ENCODE measurements around the gene IL11RA. TPM values are rescaled to one million over a fixed set of nuclear protein-coding genes. Genes with fewer than 3 reads are reported as not detected.

Gene IL11RA
- 6.6 and 9.6 TPM in 2 replicates for total RNA-seq

GRCh38 chr9:34651876-34652601, at the start of gene IL11RA:
IL11RA (plus strand) TSS chr9:34652185; CDS start chr9:34655218, 3,033 bp downstream.

GRCh38 chr9:34611811-34612787, 39.9 kb upstream of the IL11RA start, which contains the start of gene RPP25L:
RPP25L (minus strand) TSS chr9:34612097; CDS start chr9:34611296, 801 bp downstream.

DNA sequence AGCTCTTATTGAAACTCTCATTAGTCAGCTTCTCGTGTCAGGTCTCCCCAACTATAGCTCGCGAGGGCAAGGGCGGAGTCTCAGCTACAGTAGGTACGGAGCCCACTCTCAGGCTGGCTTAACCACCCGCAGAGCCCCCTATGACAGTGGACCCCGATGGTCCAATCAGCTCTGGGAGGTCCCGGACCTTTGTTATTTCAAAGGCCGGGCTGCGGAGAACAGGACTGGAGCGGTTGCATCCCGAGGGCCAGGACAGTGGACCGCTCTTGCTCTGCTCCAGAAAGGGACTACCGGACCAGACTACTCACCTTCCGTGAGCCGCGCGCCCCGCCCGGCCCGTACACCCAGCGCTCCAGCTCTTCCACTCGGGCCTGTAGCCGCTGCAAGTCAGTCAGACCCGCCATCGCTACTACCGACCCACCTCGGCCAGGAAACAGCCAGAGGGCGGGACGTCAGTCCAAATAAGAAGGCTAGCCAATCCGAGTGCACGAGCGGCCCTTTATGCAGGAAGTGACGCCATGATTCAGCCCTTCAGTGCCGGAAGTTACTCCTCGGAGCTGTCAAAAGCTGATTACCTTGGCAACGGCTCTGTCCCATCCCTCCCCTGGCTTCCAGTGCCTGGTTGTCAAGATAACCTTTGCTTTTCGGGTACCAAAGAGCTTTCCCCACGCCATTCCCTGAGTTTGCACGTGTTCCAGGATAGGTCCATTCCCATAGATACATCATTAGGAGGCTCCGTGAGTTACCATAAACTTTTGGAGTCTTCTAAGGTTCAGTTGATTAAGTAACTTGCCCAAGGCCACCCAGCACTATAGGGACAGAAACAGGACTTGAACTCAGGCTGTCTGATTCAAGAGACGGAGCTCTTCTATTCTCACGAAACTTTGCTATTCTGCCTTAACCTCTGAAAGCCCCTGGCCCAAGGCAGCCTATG, 31.7 kb upstream of the IL11RA start, which contains the start of gene DCTN3:
Gene DCTN3 (minus strand): TSS at position 435 of the 934 bp plus-strand sequence. CDS start 31 bp downstream, at position 404.

DNA sequence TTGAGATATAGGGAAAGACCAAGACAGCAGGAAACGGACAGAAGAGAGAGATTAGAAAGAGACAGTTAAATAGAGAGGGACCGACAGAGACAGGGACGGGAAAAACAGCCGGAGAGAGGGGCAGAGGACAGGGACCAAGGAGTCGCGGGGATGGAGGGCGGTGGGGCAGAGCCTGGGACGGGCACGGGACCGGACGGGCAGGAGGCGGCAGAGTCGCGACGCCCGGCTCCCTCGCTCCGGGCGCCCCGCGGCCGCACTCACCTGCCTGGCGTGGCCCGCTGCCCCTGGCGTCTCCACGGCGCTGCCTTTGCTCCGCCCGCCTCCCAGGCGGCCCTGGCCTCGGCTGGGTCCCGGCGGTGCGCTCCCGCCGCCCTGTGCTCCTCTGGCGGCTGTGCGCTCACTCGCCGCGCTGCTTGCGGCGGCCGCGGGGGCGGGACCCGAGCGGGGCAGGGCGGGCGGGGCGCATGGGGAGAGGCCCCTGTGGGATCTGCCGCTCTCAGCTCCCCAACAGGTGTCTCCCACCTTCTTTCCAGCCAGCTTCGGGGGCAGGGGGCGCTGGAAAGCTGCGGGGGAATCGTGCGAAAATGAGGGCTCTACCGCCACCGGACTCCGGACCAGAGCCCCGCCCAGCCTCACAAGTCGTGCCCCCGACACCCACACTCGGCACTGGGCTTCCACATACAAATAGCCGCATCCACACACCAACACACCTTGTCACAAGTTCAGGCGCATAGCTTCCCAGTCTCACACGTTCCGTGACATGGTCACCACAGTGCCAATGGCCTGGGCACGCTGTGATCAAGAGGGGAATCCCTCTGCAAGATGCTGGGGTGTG, 23.1 kb upstream of the IL11RA start, which contains the start of gene ARID3C:
Gene ARID3C (minus strand): TSS at position 411 of the 835 bp plus-strand sequence. CDS start 1,052 bp downstream, outside the sequence.

GRCh38 chr9:34637356-34638137, 14.4 kb upstream of the IL11RA start, which contains the start of gene SIGMAR1:
SIGMAR1 (minus strand) TSS chr9:34637787; CDS start chr9:34637697, 90 bp downstream.

GRCh38 chr9:34646211-34647083, 5.5 kb upstream of the IL11RA start, which contains the start of gene GALT:
GALT (plus strand) TSS chr9:34646675; CDS start chr9:34646705, 30 bp downstream.

DNA sequence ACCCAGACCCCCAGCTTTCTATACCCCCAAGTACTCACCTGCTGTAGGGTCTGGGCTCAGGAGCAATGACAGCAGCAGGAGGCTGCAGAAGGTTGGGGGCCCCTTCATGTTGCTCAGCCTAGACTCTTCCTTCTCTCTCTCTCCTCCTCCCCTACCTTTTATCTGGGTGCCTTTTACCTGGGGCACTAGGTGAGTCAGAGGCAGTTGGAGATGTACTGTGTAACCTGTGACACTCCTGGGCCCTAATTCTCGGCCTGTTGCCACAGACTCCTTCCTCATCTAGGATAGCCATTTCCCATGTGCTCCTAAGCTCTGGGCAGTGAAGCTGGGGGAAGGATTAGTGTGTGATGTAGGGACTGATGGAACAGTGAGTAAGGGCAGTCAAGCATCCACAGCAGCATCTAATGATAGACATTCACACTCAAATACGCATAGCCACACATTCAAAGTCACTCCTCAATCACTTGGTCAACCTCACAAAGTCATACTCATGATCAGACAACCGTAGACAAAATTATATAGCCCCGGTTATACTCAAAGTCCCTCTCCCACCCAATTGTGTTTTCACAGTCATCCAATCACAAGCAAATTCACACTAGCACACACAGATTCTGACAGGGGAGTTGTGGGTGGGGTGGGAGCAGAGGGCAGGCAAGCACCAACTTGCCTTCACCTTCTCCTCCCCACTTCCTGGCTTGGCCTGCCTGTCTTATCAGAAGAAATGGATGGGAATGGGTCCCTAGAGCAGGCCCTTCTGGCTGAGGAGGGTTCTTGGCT, 10.7 kb downstream of the IL11RA start, which contains the start of gene CCL27:
Gene CCL27 (minus strand): TSS at position 132 of the 777 bp plus-strand sequence. CDS start 24 bp downstream, at position 108.

DNA sequence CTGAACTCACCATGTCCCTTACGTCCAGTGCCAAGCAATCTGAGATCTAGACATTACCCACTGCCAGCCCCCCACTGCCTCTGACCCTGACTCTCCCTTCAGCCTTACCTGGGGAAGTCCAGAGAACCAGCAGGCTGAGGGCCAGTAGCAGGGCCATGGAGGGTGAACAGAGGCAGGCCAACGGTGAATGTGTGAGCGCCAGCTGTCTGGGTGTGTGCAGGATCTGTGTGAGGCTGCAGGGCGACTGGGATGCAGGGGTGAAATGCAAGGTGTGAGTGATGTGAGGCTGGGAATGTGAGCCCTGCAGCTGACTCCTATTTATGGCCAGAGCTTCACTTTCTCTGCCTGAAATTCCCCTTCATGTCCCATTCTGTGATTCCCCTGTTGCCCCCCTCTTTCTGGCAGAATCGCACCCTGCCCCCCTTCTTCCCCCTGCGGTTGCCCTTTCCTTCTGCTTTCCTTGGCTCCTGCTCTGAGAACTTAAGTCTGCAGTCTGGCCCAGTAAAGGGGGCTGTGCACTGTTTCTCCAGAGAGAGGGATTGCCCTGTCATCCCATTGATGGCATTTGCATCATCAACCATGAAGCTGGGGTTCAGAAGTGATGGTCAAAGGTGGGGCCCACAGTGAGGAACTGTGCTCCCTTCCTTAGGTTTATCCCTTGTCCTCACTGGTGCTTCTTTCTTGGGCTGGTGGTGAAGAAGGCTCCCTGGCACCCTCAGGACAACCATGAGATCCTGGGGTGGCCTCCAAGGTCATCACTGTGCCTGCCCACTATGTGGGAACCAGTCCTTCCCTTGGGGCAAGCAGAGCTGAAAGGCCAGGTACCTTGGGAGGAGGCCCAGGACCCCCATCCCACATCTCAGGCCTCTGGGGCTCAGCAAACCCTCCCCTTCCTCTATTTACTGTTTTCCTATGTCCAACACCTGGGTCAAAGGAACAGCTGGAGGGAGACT, 39.3 kb downstream of the IL11RA start, which contains the start of gene CCL19:
Gene CCL19 (minus strand): TSS at position 294 of the 953 bp plus-strand sequence. CDS start 137 bp downstream, at position 157.

DNA sequence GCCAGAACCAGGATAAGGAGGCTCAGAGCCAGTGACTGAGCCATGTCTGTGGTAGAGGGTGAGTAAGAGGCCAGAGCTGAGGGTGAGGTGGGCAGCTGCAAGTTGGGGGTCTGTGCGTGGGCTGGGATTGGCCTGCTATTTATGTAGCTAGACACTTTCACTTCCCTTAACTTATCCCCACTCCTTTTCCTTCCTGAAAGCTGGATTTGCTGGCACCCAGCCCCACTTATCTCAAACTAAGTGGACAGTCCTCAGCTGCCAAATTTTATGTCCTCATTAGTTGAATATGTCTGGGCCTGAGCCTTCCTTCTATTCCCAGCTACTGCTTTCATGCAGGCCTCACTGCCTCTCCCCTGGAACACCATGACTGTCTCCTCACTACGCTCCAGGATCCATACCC, 58.0 kb downstream of the IL11RA start, which contains the start of gene CCL21:
Gene CCL21 (minus strand): TSS at position 114 of the 400 bp plus-strand sequence. CDS start 70 bp downstream, at position 44.

Other genes with a start within 250 kb of the IL11RA start
- gene FAM219A, start 193.6 kb upstream of the IL11RA start, total RNA-seq: 8.6 and 15.9 TPM in 2 replicates
- not detected in 2 replicates for gene DNAI1, start 193.4 kb upstream of the IL11RA start, total RNA-seq
- gene ENHO, start 129.2 kb upstream of the IL11RA start, total RNA-seq: 0.06 and 0.16 TPM in 2 replicates
- gene CNTFR, start 62.5 kb upstream of the IL11RA start, total RNA-seq: not detected in 2 replicates
- 14.4 and 20.2 TPM in 2 replicates for gene RPP25L, start 40.1 kb upstream of the IL11RA start, total RNA-seq
- 67.2 and 74.1 TPM in 2 replicates for gene DCTN3, start 31.7 kb upstream of the IL11RA start, total RNA-seq
- 0.16 TPM in 1 of 2 replicates, not detected in the other for gene ARID3C, start 23.1 kb upstream of the IL11RA start, total RNA-seq
- gene SIGMAR1, start 14.4 kb upstream of the IL11RA start, total RNA-seq: 24.8 and 48.1 TPM in 2 replicates
- gene GALT, start 5.5 kb upstream of the IL11RA start, total RNA-seq: 20.7 and 33.9 TPM in 2 replicates
- 0.16 TPM in 1 of 2 replicates, not detected in the other for gene CCL27, start 10.5 kb downstream of the IL11RA start, total RNA-seq
- gene CCL19, start 39.1 kb downstream of the IL11RA start, total RNA-seq: not detected in 2 replicates
- 0.76 TPM in 1 of 2 replicates, not detected in the other for gene CCL21, start 58.0 kb downstream of the IL11RA start, total RNA-seq

All from bladder microvascular endothelial cell (primary cell).